Natural killer cell (primary cell): Measurements from ENCODE around the gene COP1. TPM values are rescaled to one million over a fixed set of nuclear protein-coding genes. Genes with fewer than 3 reads are reported as not detected.
"Not testable (repeated sequence)": the region's sequence is repeated elsewhere in the genome, so short reads cannot be mapped to it uniquely, and the experiment has no call there.

Experiments used
- ATAC-seq, 3 donors: fragments of 150-1000 bp in 2 of 3; fragments of 200-7000 bp in 1 of 3; cut with Tn5 transposase; 1 replicate in 1 of 3; 2 replicates in 2 of 3; pipeline ENCODE4 v1.10.0; 2021; ENCODE audit warnings: mild to moderate bottlenecking in 2 of 3, moderate library complexity in 2 of 3
- DNase-seq, 2 donors: peaks; one replicate each; pipeline versions ENCODE4 v3.0.0 to v3.0.0-alpha.2; 2013 to 2021; ENCODE audit warnings: mixed read lengths in 1 of 2
- H3K27ac ChIP-seq: one replicate; pipeline ENCODE4 v1.5.1; 2013; ENCODE audit warnings: mild to moderate bottlenecking, low read length
- H3K27me3 ChIP-seq: one replicate; pipeline ENCODE4 v1.6.1; 2013; ENCODE audit warnings: low read length; ENCODE audit not compliant: control insufficient read depth, insufficient read depth
- H3K36me3 ChIP-seq: one replicate; pipeline ENCODE4 v1.6.1; 2013; ENCODE audit warnings: low read length; ENCODE audit not compliant: control insufficient read depth, insufficient read depth
- H3K4me1 ChIP-seq: one replicate; pipeline ENCODE4 v1.6.1; 2013; ENCODE audit warnings: low read length; ENCODE audit not compliant: control insufficient read depth, insufficient read depth
- H3K4me3 ChIP-seq: one replicate; pipeline ENCODE4 v1.5.1; 2013; ENCODE audit warnings: low read length
- H3K9me3 ChIP-seq: one replicate; pipeline ENCODE4 v1.6.1; 2013; ENCODE audit warnings: low read length; ENCODE audit not compliant: control insufficient read depth, insufficient read depth
- H3K27ac Mint-ChIP-seq, 2 donors: one replicate each; pipeline ENCODE4 v1.8.0; 2022; ENCODE audit warnings: mild to moderate bottlenecking in 2 of 2, mixed read lengths in 2 of 2, moderate library complexity in 1 of 2
- H3K27me3 Mint-ChIP-seq, 2 donors: one replicate each; pipeline ENCODE4 v1.8.0; 2022; ENCODE audit warnings: low read depth in 2 of 2, mixed read lengths in 2 of 2
- H3K36me3 Mint-ChIP-seq: one replicate; pipeline ENCODE4 v1.8.0; 2022; ENCODE audit warnings: mixed read lengths
- H3K4me1 Mint-ChIP-seq, 2 donors: one replicate each; pipeline ENCODE4 v1.8.0; 2022; ENCODE audit warnings: mixed read lengths in 2 of 2
- H3K4me3 Mint-ChIP-seq: one replicate; pipeline ENCODE4 v1.8.0; 2022; ENCODE audit warnings: mild to moderate bottlenecking, moderate library complexity, mixed read lengths
- H3K9me3 Mint-ChIP-seq, 2 donors: one replicate each; pipeline ENCODE4 v1.8.0; 2022; ENCODE audit warnings: mixed read lengths in 2 of 2
- WGBS: methylation state at CpG from one replicate; pipeline ENCODE4 v1.1.7; 2013; ENCODE audit warnings: missing lambda C conversion rate; ENCODE audit not compliant: insufficient coverage; 5-methylcytosine and 5-hydroxymethylcytosine counted together
- intact Hi-C: fragments of 100-400 bp; cut with micrococcal nuclease; formaldehyde crosslinking; loops from one replicate; pipeline ENCODE4 v1.14.2; 2022
- total RNA-seq, 4 donors: library from RNA; stranded (reverse); fragments of 120-200 nt in 1 of 4; gene quantifications; one replicate each; pipeline versions ENCODE4 v1.2.3 to v1.2.4, GENCODE V29; 2013 to 2022
- TF ChIP-seq, protein P1 (sequence below): fragments of 200-600 bp; IDR thresholded peaks from one replicate; pipeline ENCODE4 v1.8.0; 2022; ENCODE audit warnings: antibody characterized with exemption

COP1 gene
- total RNA-seq, 3 donors from 2014 or later (not counting 1 experiment from before 2014, with no cell fraction given), result 56.2 to 70.9 (median 60.9) TPM

- no peaks in the 10 kb centered on the region for H3K27me3 ChIP-seq
- Mint-ChIP-seq H3K27me3 (no peaks in the 10 kb centered on the region), H3K36me3 (peaks cover 47% of the 10 kb centered on the region), H3K27ac (no peak overlapping the region), H3K9me3 (peaks cover 0 to 10% of the 10 kb centered on the region in 2 donors), H3K4me1 (peaks cover 9 to 12% of the 10 kb centered on the region in 2 donors), H3K4me3 (no peak overlapping the region)
- no peak for ATAC-seq
- intact Hi-C loops, result no loop called here
- peaks cover 14% of the 10 kb centered on the region for H3K9me3 ChIP-seq
- no peak overlapping the region for H3K27ac ChIP-seq
- H3K36me3 ChIP-seq, result peaks cover 67% of the 10 kb centered on the region
- 95% methylated on average over 1 of the region's 1 CpG for WGBS
- TF ChIP-seq, protein P1, sequence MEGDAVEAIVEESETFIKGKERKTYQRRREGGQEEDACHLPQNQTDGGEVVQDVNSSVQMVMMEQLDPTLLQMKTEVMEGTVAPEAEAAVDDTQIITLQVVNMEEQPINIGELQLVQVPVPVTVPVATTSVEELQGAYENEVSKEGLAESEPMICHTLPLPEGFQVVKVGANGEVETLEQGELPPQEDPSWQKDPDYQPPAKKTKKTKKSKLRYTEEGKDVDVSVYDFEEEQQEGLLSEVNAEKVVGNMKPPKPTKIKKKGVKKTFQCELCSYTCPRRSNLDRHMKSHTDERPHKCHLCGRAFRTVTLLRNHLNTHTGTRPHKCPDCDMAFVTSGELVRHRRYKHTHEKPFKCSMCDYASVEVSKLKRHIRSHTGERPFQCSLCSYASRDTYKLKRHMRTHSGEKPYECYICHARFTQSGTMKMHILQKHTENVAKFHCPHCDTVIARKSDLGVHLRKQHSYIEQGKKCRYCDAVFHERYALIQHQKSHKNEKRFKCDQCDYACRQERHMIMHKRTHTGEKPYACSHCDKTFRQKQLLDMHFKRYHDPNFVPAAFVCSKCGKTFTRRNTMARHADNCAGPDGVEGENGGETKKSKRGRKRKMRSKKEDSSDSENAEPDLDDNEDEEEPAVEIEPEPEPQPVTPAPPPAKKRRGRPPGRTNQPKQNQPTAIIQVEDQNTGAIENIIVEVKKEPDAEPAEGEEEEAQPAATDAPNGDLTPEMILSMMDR, result no peak
- no peak overlapping the region for H3K4me3 ChIP-seq
- DNase-seq, result no peak
- no peaks in the 10 kb centered on the region for H3K4me1 ChIP-seq
Observed at GRCh38 chr1:175984813-175985212, 222.3 kb downstream of the COP1 start.

DNA sequence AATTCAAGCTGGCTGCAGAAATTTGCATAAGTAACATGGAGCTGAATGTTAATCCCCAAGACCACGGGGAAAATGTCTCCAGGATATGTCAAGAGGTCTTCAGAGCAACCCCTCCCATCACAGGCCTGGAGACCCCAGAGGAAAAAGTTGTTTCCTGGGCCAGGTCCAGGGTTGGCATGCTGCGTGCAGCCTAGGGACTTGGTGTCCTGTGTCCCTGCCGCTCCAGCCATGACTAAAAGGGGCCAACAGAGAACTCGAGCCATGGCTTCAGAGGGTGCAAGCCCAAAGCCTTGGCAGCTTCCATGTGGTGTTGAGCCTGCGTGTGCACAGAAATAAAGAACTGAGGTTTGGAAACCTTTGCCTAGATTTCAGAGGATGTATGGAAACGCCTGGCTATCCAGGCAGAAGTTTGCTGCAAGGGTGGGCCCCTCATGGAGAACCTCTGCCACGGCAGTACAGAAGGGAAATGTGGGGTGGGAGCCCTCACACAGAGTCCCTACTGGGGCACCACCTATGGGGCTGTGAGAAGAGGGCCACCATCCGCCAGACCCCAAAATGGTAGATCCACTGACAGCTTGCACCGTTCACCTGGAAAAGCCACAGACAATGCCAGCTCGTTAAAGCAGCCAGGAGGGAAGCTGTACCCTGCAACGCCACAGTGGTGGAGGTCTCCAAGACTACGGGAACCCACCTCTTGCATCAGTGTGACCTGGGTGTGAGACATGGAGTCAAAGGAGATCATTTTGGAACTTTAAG is 222.9 kb downstream of the COP1 start:
- 99% methylated on average over 12 of the region's 12 CpGs for WGBS
- Mint-ChIP-seq H3K27me3 (no peaks in the 10 kb centered on the region), H3K27ac (no peak overlapping the region), H3K36me3 (peaks cover 47% of the 10 kb centered on the region), H3K9me3 (peaks cover 0 to 10% of the 10 kb centered on the region in 2 donors), H3K4me1 (peaks cover 9 to 12% of the 10 kb centered on the region in 2 donors), H3K4me3 (no peak overlapping the region)
- H3K36me3 ChIP-seq, result peaks cover 66% of the 10 kb centered on the region
- H3K9me3 ChIP-seq, result peaks cover 14% of the 10 kb centered on the region
- DNase-seq, result no peak
- H3K4me3 ChIP-seq, result no peak overlapping the region
- intact Hi-C loops, result no loop called here
- no peaks in the 10 kb centered on the region for H3K4me1 ChIP-seq
- TF ChIP-seq, protein P1, result no peak
- H3K27me3 ChIP-seq, result no peaks in the 10 kb centered on the region
- H3K27ac ChIP-seq, result no peak overlapping the region
- ATAC-seq, result no peak

DNA sequence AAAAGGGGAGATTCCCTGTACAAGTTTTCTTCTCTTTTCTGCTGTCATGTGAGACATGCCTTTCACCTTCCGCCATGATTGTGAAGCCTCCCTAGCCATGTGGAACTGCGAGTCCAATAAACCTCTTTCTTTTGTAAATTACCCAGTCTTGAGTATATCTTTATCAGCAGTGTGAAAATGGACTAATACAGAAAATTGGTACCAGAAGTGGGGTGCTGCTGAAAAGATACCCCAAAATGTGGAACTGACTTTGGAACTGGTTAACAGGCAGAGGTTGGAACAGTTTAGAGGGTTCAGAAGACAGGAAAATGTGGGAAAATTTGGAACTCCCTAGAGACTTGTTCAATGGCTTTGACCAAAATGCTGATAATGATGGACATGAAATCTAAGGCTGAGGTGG is 223.7 kb downstream of the COP1 start:
- peaks cover 11 to 12% of the 10 kb centered on the region in 2 donors for H3K4me1 Mint-ChIP-seq
- H3K27me3 ChIP-seq, H3K4me1 ChIP-seq, ATAC-seq, H3K4me3 Mint-ChIP-seq, intact Hi-C loops, H3K27ac ChIP-seq, DNase-seq, H3K27ac Mint-ChIP-seq, H3K27me3 Mint-ChIP-seq, H3K4me3 ChIP-seq, H3K9me3 Mint-ChIP-seq: not testable (repeated sequence)
- WGBS, result 100% methylated on average over 1 of the region's 2 CpGs
- peaks cover 47% of the 10 kb centered on the region for H3K36me3 Mint-ChIP-seq
- Histone ChIP-seq H3K36me3 (peaks cover 61% of the 10 kb centered on the region), H3K9me3 (peaks cover 14% of the 10 kb centered on the region)

- no peaks in the 10 kb centered on the region for H3K27me3 ChIP-seq
- Mint-ChIP-seq H3K27ac (peak overlapping the region in 1 of 2 donors; percentile 34), H3K9me3 (peaks cover 0 to 10% of the 10 kb centered on the region in 2 donors), H3K27me3 (no peaks in the 10 kb centered on the region), H3K36me3 (peaks cover 47% of the 10 kb centered on the region), H3K4me1 (peaks cover 12 to 13% of the 10 kb centered on the region in 2 donors), H3K4me3 (no peak overlapping the region)
- H3K4me1 ChIP-seq, result no peaks in the 10 kb centered on the region
- H3K9me3 ChIP-seq, result peaks cover 14% of the 10 kb centered on the region
- DNase-seq (no peak), ATAC-seq (no peak)
- intact Hi-C loops, result no loop called here
- peaks cover 40% of the 10 kb centered on the region for H3K36me3 ChIP-seq
- no peak overlapping the region for H3K27ac ChIP-seq
- H3K4me3 ChIP-seq, result no peak overlapping the region
- TF ChIP-seq, protein P1, result no peak
Observed at GRCh38 chr1:175981128-175981527, 226.0 kb downstream of the COP1 start.
